SJCRH30 (cell line): ENCODE data around the gene SIX6. TPM values are rescaled to one million over a fixed set of nuclear protein-coding genes. Genes with fewer than 3 reads are reported as not detected.
A peak's percentile ranks its signal among the peaks of the same experiment; 100 is the strongest.
"Not testable (repeated sequence)": the region's sequence is repeated elsewhere in the genome, so short reads cannot be mapped to it uniquely, and the experiment has no call there.

ENCODE experiments used
- DNase-seq, 2 experiments: peaks; one replicate each; pipeline ENCODE4 v3.0.0-alpha.2; 2015 to 2020
- H3K27ac ChIP-seq: fragments of 250-450 bp; sonication (Bioruptor Pico); 2 replicates; pipeline ENCODE4 v1.5.1; 2020; ENCODE audit warnings: mild to moderate bottlenecking, moderate library complexity
- H3K27me3 ChIP-seq: fragments of 250-450 bp; sonication (Bioruptor Pico); 2 replicates; pipeline ENCODE4 v1.5.1; 2020; ENCODE audit warnings: mild to moderate bottlenecking, moderate library complexity
- H3K36me3 ChIP-seq: fragments of 250-450 bp; sonication (Bioruptor Pico); 2 replicates; pipeline ENCODE4 v1.5.1; 2020; ENCODE audit warnings: mild to moderate bottlenecking, moderate library complexity
- H3K4me1 ChIP-seq: fragments of 250-450 bp; sonication (Bioruptor Pico); 2 replicates; pipeline ENCODE4 v1.5.1; 2020; ENCODE audit warnings: mild to moderate bottlenecking, moderate library complexity
- H3K4me3 ChIP-seq: fragments of 250-450 bp; sonication (Bioruptor Pico); 2 replicates; pipeline ENCODE4 v1.5.1; 2020; ENCODE audit warnings: mild to moderate bottlenecking, moderate library complexity
- H3K9me3 ChIP-seq: fragments of 250-450 bp; sonication (Bioruptor Pico); replicated peaks from 2 replicates; pipeline ENCODE4 v1.5.1; 2020; ENCODE audit warnings: mild to moderate bottlenecking, moderate library complexity
- total RNA-seq: library from RNA; depleted of rRNA; stranded (reverse); fragments of >200 nt; shearing (Covaris generic); gene quantifications from 2 replicates; pipeline ENCODE4 v1.2.3, GENCODE V29; 2014; rRNA removed

Gene SIX6
- total RNA-seq, result not detected in 2 replicates

- Histone ChIP-seq H3K4me3 (no peak within 1 kb of the TSS), H3K4me1 (no peaks in the 10 kb centered on the region), H3K27ac (no peak within 1 kb of the TSS), H3K27me3 (no peaks in the 10 kb centered on the region), H3K36me3 (no peaks in the 10 kb centered on the region), H3K9me3 (no peaks in the 10 kb centered on the region)
- DNase-seq, result no peak
Observed at GRCh38 chr14:60508707-60509437, at the start of gene SIX6. Gene SIX6, plus strand, starts transcription at chr14:60509146. Its CDS starts 253 bp downstream, at chr14:60509399.

GRCh38 chr14:60480248-60480647, 28.7 kb upstream of the SIX6 start:
- not testable (repeated sequence) for H3K4me3 ChIP-seq, H3K9me3 ChIP-seq, H3K36me3 ChIP-seq, DNase-seq, H3K27me3 ChIP-seq, H3K4me1 ChIP-seq, H3K27ac ChIP-seq

- no peaks in the 10 kb centered on the region; the same call in 1 of the 2 replicates for H3K36me3 ChIP-seq
- no peak for DNase-seq
Observed at GRCh38 chr14:60482743-60483142, 26.2 kb upstream of the SIX6 start.

GRCh38 chr14:60485057-60485597, 23.8 kb upstream of the SIX6 start:
- Histone ChIP-seq H3K36me3 (no peaks in the 10 kb centered on the region), H3K27me3 (no peaks in the 10 kb centered on the region), H3K4me3 (peak overlapping the region; percentile 56), H3K4me1 (no peaks in the 10 kb centered on the region), H3K27ac (peak overlapping the region; percentile 72), H3K9me3 (no peaks in the 10 kb centered on the region)
- DNase-seq, result peak; percentile 5 to 24

More at GRCh38 chr14:60482743-60483142, 26.2 kb upstream of the SIX6 start:
- H3K9me3 ChIP-seq, result no peaks in the 10 kb centered on the region
- H3K4me3 ChIP-seq, result no peak overlapping the region
- H3K4me1 ChIP-seq, result no peaks in the 10 kb centered on the region
- no peak overlapping the region for H3K27ac ChIP-seq
- H3K27me3 ChIP-seq, result no peaks in the 10 kb centered on the region

GRCh38 chr14:60485598-60486251, 23.2 kb upstream of the SIX6 start, which contains the start of gene C14orf39:
Gene C14orf39, minus strand, starts transcription at chr14:60486063. Its CDS starts 985 bp downstream, at chr14:60485078.
- H3K4me3 ChIP-seq, result peak within 1 kb of the TSS; percentile 56
- peak within 1 kb of the TSS; percentile 72 for H3K27ac ChIP-seq
- H3K36me3 ChIP-seq, result no peaks in the 10 kb centered on the region
- H3K27me3 ChIP-seq, result no peaks in the 10 kb centered on the region
- peak; percentile 44 to 69 for DNase-seq
- H3K9me3 ChIP-seq, result no peaks in the 10 kb centered on the region
- no peaks in the 10 kb centered on the region for H3K4me1 ChIP-seq

GRCh38 chr14:60487211-60487610, 21.7 kb upstream of the SIX6 start:
- DNase-seq, result no peak
- Histone ChIP-seq H3K4me1 (no peaks in the 10 kb centered on the region), H3K27ac (no peak overlapping the region), H3K36me3 (no peaks in the 10 kb centered on the region), H3K4me3 (no peak overlapping the region), H3K9me3 (no peaks in the 10 kb centered on the region), H3K27me3 (no peaks in the 10 kb centered on the region)

- Histone ChIP-seq H3K9me3 (no peaks in the 10 kb centered on the region), H3K36me3 (no peaks in the 10 kb centered on the region), H3K27me3 (no peaks in the 10 kb centered on the region), H3K27ac (no peak overlapping the region), H3K4me1 (no peaks in the 10 kb centered on the region), H3K4me3 (no peak overlapping the region)
- peak in 1 of 2 experiments; percentile 4 for DNase-seq
Observed at GRCh38 chr14:60488175-60488574, 20.8 kb upstream of the SIX6 start.

GRCh38 chr14:60490270-60490669, 18.7 kb upstream of the SIX6 start:
- no peaks in the 10 kb centered on the region for H3K27me3 ChIP-seq
- H3K9me3 ChIP-seq, result no peaks in the 10 kb centered on the region
- H3K4me1 ChIP-seq, result no peaks in the 10 kb centered on the region
- no peaks in the 10 kb centered on the region for H3K36me3 ChIP-seq
- H3K27ac ChIP-seq, result no peak overlapping the region
- DNase-seq, result no peak
- no peak overlapping the region for H3K4me3 ChIP-seq

- H3K36me3 ChIP-seq, result no peaks in the 10 kb centered on the region
- H3K4me1 ChIP-seq, result no peaks in the 10 kb centered on the region
- no peak overlapping the region for H3K4me3 ChIP-seq
- no peaks in the 10 kb centered on the region for H3K27me3 ChIP-seq
- H3K27ac ChIP-seq, result no peak overlapping the region
- no peaks in the 10 kb centered on the region for H3K9me3 ChIP-seq
- DNase-seq, result no peak
Observed at GRCh38 chr14:60495946-60496345, 13.0 kb upstream of the SIX6 start.

- no peaks in the 10 kb centered on the region for H3K9me3 ChIP-seq
- H3K27ac ChIP-seq, result no peak overlapping the region
- no peaks in the 10 kb centered on the region for H3K36me3 ChIP-seq
- DNase-seq, result no peak
- H3K27me3 ChIP-seq, result no peaks in the 10 kb centered on the region
- no peaks in the 10 kb centered on the region for H3K4me1 ChIP-seq
- no peak overlapping the region for H3K4me3 ChIP-seq
Observed at GRCh38 chr14:60502541-60502940, 6.4 kb upstream of the SIX6 start.

- Histone ChIP-seq H3K4me1 (no peaks in the 10 kb centered on the region), H3K4me3 (no peak overlapping the region), H3K27me3 (no peaks in the 10 kb centered on the region), H3K9me3 (no peaks in the 10 kb centered on the region), H3K27ac (no peak overlapping the region), H3K36me3 (no peaks in the 10 kb centered on the region)
- DNase-seq, result no peak
Observed at GRCh38 chr14:60505448-60505847, 3.5 kb upstream of the SIX6 start.

GRCh38 chr14:60506010-60506409, 2.9 kb upstream of the SIX6 start:
- H3K27me3 ChIP-seq, result no peaks in the 10 kb centered on the region
- no peak overlapping the region for H3K4me3 ChIP-seq
- no peaks in the 10 kb centered on the region for H3K36me3 ChIP-seq
- no peak for DNase-seq
- H3K4me1 ChIP-seq, result no peaks in the 10 kb centered on the region
- H3K9me3 ChIP-seq, result no peaks in the 10 kb centered on the region
- no peak overlapping the region for H3K27ac ChIP-seq

GRCh38 chr14:60506462-60506984, 2.4 kb upstream of the SIX6 start:
- no peak overlapping the region for H3K4me3 ChIP-seq
- H3K4me1 ChIP-seq, result no peaks in the 10 kb centered on the region
- DNase-seq, result no peak
- no peaks in the 10 kb centered on the region for H3K36me3 ChIP-seq
- no peaks in the 10 kb centered on the region for H3K9me3 ChIP-seq
- no peak overlapping the region for H3K27ac ChIP-seq
- no peaks in the 10 kb centered on the region for H3K27me3 ChIP-seq

GRCh38 chr14:60506985-60507829, 1.7 kb upstream of the SIX6 start:
- H3K4me3 ChIP-seq, result no peak overlapping the region
- DNase-seq, result no peak
- H3K9me3 ChIP-seq, result no peaks in the 10 kb centered on the region
- H3K27me3 ChIP-seq, result no peaks in the 10 kb centered on the region
- H3K36me3 ChIP-seq, result no peaks in the 10 kb centered on the region
- H3K4me1 ChIP-seq, result no peaks in the 10 kb centered on the region
- no peak overlapping the region for H3K27ac ChIP-seq
